GM12878 (cell line): Measurements from ENCODE around the gene ATF6. TPM values are rescaled to one million over a fixed set of nuclear protein-coding genes. Genes with fewer than 3 reads are reported as not detected.

ENCODE experiments used
- BRCA1 ChIP-seq: IDR thresholded peaks from 2 replicates; pipeline ENCODE4 v1.6.1; 2011; ENCODE audit warnings: low read depth, low read length, improper control_type of control experiment
- IRF4 ChIP-seq: IDR thresholded peaks from 2 replicates; pipeline ENCODE4 v1.6.1; 2011; ENCODE audit warnings: low read depth, low read length
- JUND ChIP-seq: IDR thresholded peaks from 2 replicates; pipeline ENCODE4 v1.6.1; 2012; ENCODE audit warnings: low read depth, mild to moderate bottlenecking, low read length, improper control_type of control experiment, moderate library complexity
- KAT2A ChIP-seq: conservative IDR thresholded peaks from 2 replicates; pipeline ENCODE4 v1.6.1; 2011; ENCODE audit warnings: low read depth, low read length; ENCODE audit not compliant: control insufficient read depth
- MEF2A ChIP-seq: IDR thresholded peaks from 2 replicates; pipeline ENCODE4 v1.6.1; 2011; ENCODE audit warnings: low read depth, mild to moderate bottlenecking, low read length, moderate library complexity; ENCODE audit not compliant: insufficient read depth
- POLR2AphosphoS2 ChIP-seq: IDR thresholded peaks from 2 replicates; pipeline ENCODE4 v1.6.1; 2011; ENCODE audit warnings: low read depth, mild to moderate bottlenecking, low read length, improper control_type of control experiment, moderate library complexity
- SREBF2 ChIP-seq: IDR thresholded peaks from 2 replicates; pipeline ENCODE4 v1.6.1; 2012; ENCODE audit warnings: mild to moderate bottlenecking, low read length
- SRF ChIP-seq, 2 experiments: IDR thresholded peaks; 2 replicates each; pipeline ENCODE4 v1.6.1; 2011; ENCODE audit warnings: low read depth in 2 of 2, low read length in 2 of 2, mild to moderate bottlenecking in 1 of 2, moderate library complexity in 1 of 2
- STAT1 ChIP-seq: fragments of 450-650 bp; conservative IDR thresholded peaks from 2 replicates; pipeline ENCODE4 v1.6.1; 2014; ENCODE audit warnings: antibody characterized with exemption, mild to moderate bottlenecking
- SUZ12 ChIP-seq: fragments of 200-600 bp; sonication (generic); IDR thresholded peaks from one replicate; pipeline ENCODE4 v1.6.1; 2018; ENCODE audit warnings: antibody characterized with exemption, mild to moderate bottlenecking; ENCODE audit not compliant: unreplicated experiment
- USF1 ChIP-seq: IDR thresholded peaks from 2 replicates; pipeline ENCODE4 v1.6.1; 2011; ENCODE audit warnings: borderline replicate concordance, low read depth, mild to moderate bottlenecking, moderate library complexity, mixed read lengths, low read length; ENCODE audit not compliant: insufficient read depth; ENCODE audit errors: extremely low read length
- WRNIP1 ChIP-seq: IDR thresholded peaks from 2 replicates; pipeline ENCODE4 v1.6.1; 2011; ENCODE audit warnings: low read depth, low read length, improper control_type of control experiment, borderline replicate concordance
- YBX1 ChIP-seq: fragments of 450-650 bp; IDR thresholded peaks from 2 replicates; pipeline ENCODE4 v1.6.1; 2016; ENCODE audit warnings: antibody characterized with exemption
- ZBED1 ChIP-seq: IDR thresholded peaks from 2 replicates; pipeline ENCODE4 v1.6.1; 2016; ENCODE audit warnings: borderline replicate concordance
- ZNF207 ChIP-seq: fragments of 450-650 bp; IDR thresholded peaks from 2 replicates; pipeline ENCODE4 v1.6.1; 2014; ENCODE audit warnings: antibody characterized with exemption, mild to moderate bottlenecking, borderline replicate concordance
- ZNF687 ChIP-seq: fragments of 450-650 bp; IDR thresholded peaks from 2 replicates; pipeline ENCODE4 v1.6.1; 2017; ENCODE audit warnings: mild to moderate bottlenecking, moderate library complexity
- polyA plus RNA-seq, 11 experiments: library from polyadenylated mRNA; depleted of rRNA in 4 of 11; unstranded in 6 of 11; stranded (reverse) in 5 of 11; fragments of >200 nt; fragmentation: Nextera tagmentation in 4 of 11; fragmentation: Illumina TruSeq in 1 of 11; extraction: Ambion mirVana in 4 of 11; extraction: Trizol in 1 of 11; gene quantifications; 1 replicate in 1 of 11; 2 replicates in 10 of 11; pipeline versions ENCODE4 v1.2.1 to v1.2.3, GENCODE V29; 2011 to 2016; ENCODE audit warnings: inconsistent platforms in 2 of 11, missing spikeins in 2 of 11, low read depth in 1 of 11
- total RNA-seq, 4 experiments: library from RNA; depleted of rRNA in 3 of 4; stranded (reverse); fragments of >200 nt in 3 of 4; fragmentation: Illumina TruSeq in 1 of 4; extraction: Trizol in 1 of 4; gene quantifications; 2 replicates each; pipeline versions ENCODE4 v1.2.1 to v1.2.3, GENCODE V29; 2013 to 2021
- TF ChIP-seq, protein P1 (sequence below): fragments of 450-650 bp; IDR thresholded peaks from 2 replicates; pipeline ENCODE4 v1.6.1; 2018; ENCODE audit warnings: mild to moderate bottlenecking, low read depth, moderate library complexity; ENCODE audit not compliant: partially characterized antibody
- TF ChIP-seq, protein P2 (sequence below): fragments of 450-650 bp; IDR thresholded peaks from 2 replicates; pipeline ENCODE4 v1.6.1; 2018; ENCODE audit warnings: borderline replicate concordance, mild to moderate bottlenecking; ENCODE audit not compliant: partially characterized antibody

ATF6 gene
- total and polyA plus RNA-seq, 10 of the 15 experiments (the other 5 are each of a cell fraction or from before 2014, with no cell fraction given), result 7.8 to 24.3 (median 14.7) TPM

- TF ChIP-seq POLR2AphosphoS2 (no peak), MEF2A (no peak), SUZ12 (no peak), ZNF207 (no peak), ZNF687 (no peak), IRF4 (no peak; the same call in 1 of the 2 replicates), YBX1 (no peak), SREBF2 (no peak), SRF (IDR thresholded peaks at IDR 0.05; ENCODE audit: low read depth in 2 of 2, low read length in 2 of 2) (no peak), BRCA1 (no peak), KAT2A (no peak), ZBED1 (no peak), USF1 (no peak), STAT1 (no peak), WRNIP1 (no peak), JUND (no peak)
- TF ChIP-seq, protein P1, sequence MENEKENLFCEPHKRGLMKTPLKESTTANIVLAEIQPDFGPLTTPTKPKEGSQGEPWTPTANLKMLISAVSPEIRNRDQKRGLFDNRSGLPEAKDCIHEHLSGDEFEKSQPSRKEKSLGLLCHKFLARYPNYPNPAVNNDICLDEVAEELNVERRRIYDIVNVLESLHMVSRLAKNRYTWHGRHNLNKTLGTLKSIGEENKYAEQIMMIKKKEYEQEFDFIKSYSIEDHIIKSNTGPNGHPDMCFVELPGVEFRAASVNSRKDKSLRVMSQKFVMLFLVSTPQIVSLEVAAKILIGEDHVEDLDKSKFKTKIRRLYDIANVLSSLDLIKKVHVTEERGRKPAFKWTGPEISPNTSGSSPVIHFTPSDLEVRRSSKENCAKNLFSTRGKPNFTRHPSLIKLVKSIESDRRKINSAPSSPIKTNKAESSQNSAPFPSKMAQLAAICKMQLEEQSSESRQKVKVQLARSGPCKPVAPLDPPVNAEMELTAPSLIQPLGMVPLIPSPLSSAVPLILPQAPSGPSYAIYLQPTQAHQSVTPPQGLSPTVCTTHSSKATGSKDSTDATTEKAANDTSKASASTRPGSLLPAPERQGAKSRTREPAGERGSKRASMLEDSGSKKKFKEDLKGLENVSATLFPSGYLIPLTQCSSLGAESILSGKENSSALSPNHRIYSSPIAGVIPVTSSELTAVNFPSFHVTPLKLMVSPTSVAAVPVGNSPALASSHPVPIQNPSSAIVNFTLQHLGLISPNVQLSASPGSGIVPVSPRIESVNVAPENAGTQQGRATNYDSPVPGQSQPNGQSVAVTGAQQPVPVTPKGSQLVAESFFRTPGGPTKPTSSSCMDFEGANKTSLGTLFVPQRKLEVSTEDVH, result no peak
- TF ChIP-seq, protein P2, sequence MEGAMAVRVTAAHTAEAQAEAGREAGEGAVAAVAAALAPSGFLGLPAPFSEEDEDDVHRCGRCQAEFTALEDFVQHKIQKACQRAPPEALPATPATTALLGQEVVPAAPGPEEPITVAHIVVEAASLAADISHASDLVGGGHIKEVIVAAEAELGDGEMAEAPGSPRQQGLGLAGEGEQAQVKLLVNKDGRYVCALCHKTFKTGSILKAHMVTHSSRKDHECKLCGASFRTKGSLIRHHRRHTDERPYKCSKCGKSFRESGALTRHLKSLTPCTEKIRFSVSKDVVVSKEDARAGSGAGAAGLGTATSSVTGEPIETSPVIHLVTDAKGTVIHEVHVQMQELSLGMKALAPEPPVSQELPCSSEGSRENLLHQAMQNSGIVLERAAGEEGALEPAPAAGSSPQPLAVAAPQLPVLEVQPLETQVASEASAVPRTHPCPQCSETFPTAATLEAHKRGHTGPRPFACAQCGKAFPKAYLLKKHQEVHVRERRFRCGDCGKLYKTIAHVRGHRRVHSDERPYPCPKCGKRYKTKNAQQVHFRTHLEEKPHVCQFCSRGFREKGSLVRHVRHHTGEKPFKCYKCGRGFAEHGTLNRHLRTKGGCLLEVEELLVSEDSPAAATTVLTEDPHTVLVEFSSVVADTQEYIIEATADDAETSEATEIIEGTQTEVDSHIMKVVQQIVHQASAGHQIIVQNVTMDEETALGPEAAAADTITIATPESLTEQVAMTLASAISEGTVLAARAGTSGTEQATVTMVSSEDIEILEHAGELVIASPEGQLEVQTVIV, result no peak
Observed at GRCh38 chr1:161962091-161962887, 196.2 kb downstream of the ATF6 start (continued).
